Stimulated activated CD4-positive, alpha-beta T cell treated with anti-CD3 and anti-CD28 coated beads, Interleukin-15, amount 100 ng/mL, for 1 hour (primary cell): ENCODE data around the gene C2CD2.

Experiments used
- DNase-seq, 2 donors: peaks; one replicate each; pipeline ENCODE4 v3.0.0-alpha.2; 2020; ENCODE audit warnings: low read depth in 1 of 2, low spot score in 1 of 2

C2CD2 gene

DNA sequence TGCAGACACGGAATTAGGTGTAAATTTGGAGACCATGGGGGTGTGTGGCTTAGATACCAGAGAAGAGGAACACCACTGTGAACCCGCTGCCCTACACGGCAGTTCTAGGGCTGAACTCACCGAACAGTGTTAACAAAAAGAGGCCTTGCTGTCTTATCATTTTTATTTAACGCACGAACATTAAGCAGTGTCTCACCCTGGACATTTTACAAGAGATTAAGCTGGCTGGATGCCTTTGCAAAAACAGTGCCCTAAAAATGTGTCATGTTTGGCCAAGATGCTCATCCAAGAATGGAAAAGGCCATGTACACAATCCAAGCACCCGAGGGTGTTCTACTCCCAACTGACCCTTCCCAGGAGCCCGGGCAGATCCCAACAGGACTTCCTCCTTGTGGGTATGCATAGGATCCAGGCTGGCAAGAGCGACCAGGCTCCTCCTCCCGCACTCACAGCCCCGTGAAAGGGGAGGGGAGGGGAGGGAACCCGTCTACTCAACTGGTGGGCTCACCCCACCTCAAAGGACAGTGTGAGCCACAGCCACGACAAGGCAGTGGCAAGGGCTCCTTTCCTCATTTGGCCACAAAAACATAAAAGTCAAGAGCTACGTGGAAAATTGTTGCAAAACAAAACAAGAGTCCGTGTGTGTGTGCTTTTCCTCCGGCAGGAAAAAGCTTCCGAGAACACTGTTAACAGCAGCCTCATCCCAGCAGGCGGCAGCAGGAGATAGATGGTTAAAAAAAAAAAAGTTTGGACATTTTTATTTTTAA lies 20.3 kb downstream of the C2CD2 start:
- DNase-seq, result no peak

DNA sequence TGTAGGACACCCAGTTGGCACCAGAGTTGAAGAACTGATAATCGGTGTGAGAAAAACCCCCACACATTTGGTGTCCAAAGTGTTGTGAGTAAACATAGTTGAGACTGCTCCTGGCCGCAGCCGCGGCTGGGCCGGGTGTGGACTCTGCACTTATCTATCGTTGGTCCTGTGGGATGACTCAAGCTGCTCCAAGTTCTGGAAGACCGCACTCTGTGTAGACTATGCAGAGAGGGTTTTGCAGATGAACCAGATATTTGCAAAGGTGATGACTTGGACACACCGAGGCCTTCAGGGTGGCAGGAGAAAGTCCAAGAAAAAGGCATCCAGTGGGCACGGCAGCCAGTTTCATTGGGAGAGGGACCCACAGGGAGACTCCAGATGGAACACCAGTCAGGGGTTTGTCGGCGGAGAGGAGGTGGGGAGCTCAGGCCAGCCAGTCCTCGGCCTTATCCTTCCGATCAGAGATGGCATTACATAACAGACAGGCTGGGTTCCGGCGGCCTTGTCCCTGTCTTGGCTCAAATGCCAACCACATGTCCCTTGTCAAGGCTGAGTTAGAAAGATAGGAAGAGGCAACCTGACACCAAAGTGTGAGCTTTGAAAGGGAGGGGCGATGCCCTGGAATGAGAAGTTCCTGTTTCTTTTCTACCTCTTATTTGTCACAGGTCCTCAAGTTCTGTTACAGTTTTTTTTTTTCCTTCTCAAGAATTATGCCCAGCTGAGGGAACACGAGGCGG lies 21.1 kb downstream of the C2CD2 start:
- no peak for DNase-seq

- DNase-seq, result no peak
Observed at GRCh38 chr21:41932191-41932575, 21.6 kb downstream of the C2CD2 start.

GRCh38 chr21:41931041-41931451 lies 22.8 kb downstream of the C2CD2 start:
- DNase-seq, result no peak

DNA sequence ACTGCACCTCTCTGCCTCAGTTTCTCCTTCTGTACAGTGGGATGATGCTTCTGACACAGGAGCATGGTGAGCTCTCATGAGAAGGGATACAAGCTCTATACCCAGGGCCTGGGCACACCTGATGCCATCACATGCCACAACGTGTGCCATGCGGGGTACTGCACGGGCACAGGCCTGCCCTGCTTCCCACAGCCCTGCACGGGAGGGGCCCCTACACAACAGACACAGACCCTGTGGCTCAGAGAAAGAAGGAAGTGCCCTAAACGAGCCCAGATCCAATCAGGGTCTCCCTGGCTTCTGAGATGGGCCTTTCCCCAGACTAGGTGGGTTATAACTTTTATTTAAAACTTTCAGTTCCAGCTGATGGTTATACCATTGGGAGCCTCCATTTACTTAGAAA lies 24.6 kb downstream of the C2CD2 start:
- DNase-seq, result no peak

DNA sequence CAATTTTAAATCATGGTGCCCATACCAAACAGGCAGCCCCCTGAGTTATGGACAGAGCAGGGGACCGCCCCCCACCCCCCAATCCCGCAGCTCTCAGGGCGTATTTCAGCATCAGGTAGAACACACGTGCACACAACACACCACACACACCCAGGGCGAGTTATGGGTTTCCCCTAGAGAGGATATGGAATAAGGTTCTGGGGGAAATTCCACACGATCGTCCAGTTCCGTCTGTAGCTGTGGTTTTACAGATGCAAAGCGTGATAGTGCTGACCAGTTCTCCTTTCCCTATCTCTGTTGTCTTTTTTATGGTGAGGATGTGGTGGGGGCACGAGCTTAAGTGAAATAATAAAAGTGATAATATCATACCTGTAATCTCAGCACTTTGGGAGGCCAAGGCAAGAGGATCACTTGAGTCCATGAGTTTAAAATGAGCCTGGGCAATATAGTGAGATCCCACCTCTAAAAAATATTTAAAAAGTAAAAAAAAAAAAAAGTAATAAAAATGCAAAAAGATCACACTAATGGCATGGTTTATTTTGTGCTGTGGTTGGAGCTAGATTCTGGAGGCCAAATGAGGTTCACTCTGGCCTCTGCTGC lies 25.1 kb downstream of the C2CD2 start:
- no peak for DNase-seq

DNA sequence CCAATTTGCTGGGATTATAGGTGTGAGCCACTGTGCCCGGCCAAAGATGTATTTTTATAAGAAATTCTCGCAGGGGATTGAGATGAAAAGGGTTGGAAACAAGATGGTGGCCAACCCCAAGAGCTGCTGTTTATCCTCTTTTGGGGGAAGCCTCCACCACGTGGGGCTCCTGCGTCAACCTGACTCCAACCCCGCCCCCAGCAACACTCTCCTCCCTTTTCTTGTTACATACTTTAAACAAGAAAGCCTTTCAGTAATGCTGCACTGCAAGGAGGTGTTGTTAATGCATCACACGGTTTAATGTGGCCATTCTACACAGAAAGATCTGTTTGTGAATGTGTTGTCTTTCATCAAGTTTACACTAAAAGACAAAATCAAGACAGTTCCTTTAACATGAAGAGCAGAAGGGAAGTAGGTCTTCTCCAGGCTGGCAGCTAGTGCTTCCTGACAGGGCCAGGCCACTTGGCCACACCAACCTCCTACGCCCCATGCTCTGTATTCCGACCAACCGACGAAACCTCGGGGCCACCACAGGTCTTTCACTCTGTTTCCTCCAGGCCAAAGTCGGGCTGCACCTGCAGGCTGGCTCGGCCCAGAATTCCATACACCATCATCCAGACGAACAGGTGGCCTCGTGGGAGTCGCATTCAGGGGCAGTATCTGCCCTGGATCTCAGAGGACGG lies 25.9 kb downstream of the C2CD2 start:
- no peak for DNase-seq

GRCh38 chr21:41926807-41927171 lies 27.0 kb downstream of the C2CD2 start:
- DNase-seq, result no peak

GRCh38 chr21:41926117-41926806 lies 27.6 kb downstream of the C2CD2 start:
- no peak for DNase-seq

DNA sequence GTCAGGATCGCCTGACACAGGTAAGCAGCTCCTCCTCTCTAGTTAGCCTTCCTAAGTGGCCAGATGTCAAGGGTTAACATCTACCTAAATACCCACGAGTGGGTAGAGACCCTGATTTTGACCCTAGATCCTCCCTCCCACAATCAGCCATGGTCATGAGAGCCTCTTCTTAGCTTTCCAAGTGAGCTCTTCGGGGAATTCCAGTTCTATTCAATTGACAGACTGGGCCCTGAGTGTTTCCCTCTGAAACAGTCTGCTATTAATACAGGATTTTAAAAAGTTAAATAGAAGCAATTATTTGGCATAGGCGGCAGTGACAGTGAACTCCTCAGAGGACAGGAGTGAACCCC lies 28.1 kb downstream of the C2CD2 start:
- no peak for DNase-seq

GRCh38 chr21:41924368-41924754 lies 29.5 kb downstream of the C2CD2 start:
- no peak for DNase-seq

GRCh38 chr21:41923631-41924367 lies 30.0 kb downstream of the C2CD2 start:
- DNase-seq, result no peak

- DNase-seq, result no peak
Observed at GRCh38 chr21:41923186-41923585, 30.6 kb downstream of the C2CD2 start.

DNA sequence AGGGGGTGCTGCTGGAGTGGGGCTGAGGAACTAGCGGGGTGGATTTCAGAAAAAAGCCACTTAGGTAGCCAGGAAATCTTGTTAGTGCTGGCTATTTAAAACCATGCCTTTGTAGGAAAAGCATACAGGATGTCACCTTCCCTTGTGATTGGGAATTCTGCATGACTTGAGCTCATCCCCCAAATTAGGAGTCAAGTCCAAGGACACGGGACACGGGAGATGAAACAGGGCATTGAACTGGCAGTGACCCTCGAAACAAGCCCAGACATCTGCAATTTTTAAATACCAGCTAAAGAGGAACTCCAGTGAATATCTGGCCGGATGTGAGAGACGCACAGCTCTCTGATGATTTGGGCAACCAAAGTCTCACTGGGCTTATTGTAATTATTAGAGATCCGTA lies 32.8 kb downstream of the C2CD2 start:
- DNase-seq, result no peak

GRCh38 chr21:41920476-41920875 lies 33.3 kb downstream of the C2CD2 start:
- DNase-seq, result no peak

GRCh38 chr21:41919666-41920398 lies 34.0 kb downstream of the C2CD2 start:
- DNase-seq, result no peak

- DNase-seq, result no peak
Observed at GRCh38 chr21:41918561-41919358, 35.1 kb downstream of the C2CD2 start.

DNA sequence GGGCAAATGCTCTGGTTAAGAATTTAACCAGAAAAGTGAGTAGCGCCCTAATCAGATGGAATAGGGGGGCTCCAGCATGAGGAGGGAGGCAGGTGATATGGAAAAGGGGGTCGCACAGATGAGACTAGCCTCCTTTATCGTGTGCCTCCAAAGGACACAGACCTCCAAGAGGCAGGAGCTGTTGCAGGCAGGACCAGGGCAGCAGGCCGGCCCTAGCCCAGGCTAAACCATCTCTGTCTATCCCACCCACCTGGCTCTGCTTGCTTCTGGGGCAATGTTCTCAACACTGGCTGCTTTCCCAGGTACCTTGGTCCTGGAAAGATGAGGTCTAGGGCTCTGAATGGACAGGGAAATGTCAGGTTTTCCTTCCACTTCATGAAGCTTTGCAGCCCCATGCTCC lies 36.3 kb downstream of the C2CD2 start:
- no peak for DNase-seq

- no peak for DNase-seq
Observed at GRCh38 chr21:41916888-41917433, 36.9 kb downstream of the C2CD2 start.
